Suprapubic skin (tissue), 4 donors: ENCODE results near the gene SMIM14.

Experiments
- EP300 ChIP-seq: sonication (generic); formaldehyde crosslinking; IDR thresholded peaks from one replicate; pipeline ENCODE4 v1.6.1; 2017; ENCODE audit warnings: antibody characterized with exemption
- POLR2A ChIP-seq, 2 donors: fragments of 450-650 bp; IDR thresholded peaks; one replicate each; pipeline ENCODE4 v1.6.1; 2017; ENCODE audit warnings: antibody characterized with exemption in 2 of 2, mild to moderate bottlenecking in 2 of 2, moderate library complexity in 2 of 2
- POLR2AphosphoS5 ChIP-seq, 3 donors: sonication (generic); formaldehyde crosslinking; IDR thresholded peaks; one replicate each; pipeline ENCODE4 v1.6.1; 2017; ENCODE audit warnings: antibody characterized with exemption in 3 of 3
- TF ChIP-seq, protein P1 (sequence below), 2 donors: fragments of 200-600 bp in 1 of 2; fragments of 450-650 bp in 1 of 2; sonication (generic) in 1 of 2; IDR thresholded peaks; one replicate each; pipeline ENCODE4 v1.5.1; 2016 to 2019; ENCODE audit warnings: antibody characterized with exemption in 2 of 2, mild to moderate bottlenecking in 1 of 2, moderate library complexity in 1 of 2

- TF ChIP-seq, protein P1, sequence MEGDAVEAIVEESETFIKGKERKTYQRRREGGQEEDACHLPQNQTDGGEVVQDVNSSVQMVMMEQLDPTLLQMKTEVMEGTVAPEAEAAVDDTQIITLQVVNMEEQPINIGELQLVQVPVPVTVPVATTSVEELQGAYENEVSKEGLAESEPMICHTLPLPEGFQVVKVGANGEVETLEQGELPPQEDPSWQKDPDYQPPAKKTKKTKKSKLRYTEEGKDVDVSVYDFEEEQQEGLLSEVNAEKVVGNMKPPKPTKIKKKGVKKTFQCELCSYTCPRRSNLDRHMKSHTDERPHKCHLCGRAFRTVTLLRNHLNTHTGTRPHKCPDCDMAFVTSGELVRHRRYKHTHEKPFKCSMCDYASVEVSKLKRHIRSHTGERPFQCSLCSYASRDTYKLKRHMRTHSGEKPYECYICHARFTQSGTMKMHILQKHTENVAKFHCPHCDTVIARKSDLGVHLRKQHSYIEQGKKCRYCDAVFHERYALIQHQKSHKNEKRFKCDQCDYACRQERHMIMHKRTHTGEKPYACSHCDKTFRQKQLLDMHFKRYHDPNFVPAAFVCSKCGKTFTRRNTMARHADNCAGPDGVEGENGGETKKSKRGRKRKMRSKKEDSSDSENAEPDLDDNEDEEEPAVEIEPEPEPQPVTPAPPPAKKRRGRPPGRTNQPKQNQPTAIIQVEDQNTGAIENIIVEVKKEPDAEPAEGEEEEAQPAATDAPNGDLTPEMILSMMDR (IDR thresholded peaks at IDR 0.05), result no peak
- no peak for TF ChIP-seq POLR2A (IDR thresholded peaks at IDR 0.05)
- TF ChIP-seq EP300, result no peak
- TF ChIP-seq POLR2AphosphoS5 (IDR thresholded peaks at IDR 0.05), result no peak
Observed at GRCh38 chr4:39613093-39613656, 25.5 kb downstream of the SMIM14 start.
